ENCODE measurements around the gene HMCN2. TPM values are rescaled to one million over a fixed set of nuclear protein-coding genes. Genes with fewer than 3 reads are reported as not detected.
"Not testable (repeated sequence)": the region's sequence is repeated elsewhere in the genome, so short reads cannot be mapped to it uniquely, and the experiment has no call there.

Gene HMCN2
- total RNA-seq, 2 donors from 2014 or later: 20.1 to 30.6 TPM

- Histone ChIP-seq H3K27ac (no peak overlapping the region), H3K9me3 (no peaks in the 10 kb centered on the region), H3K4me3 (no peak overlapping the region), H3K4me1 (no peaks in the 10 kb centered on the region), H3K9ac (ENCODE audit: low read depth in 2 of 2, low read length in 2 of 2) (no peak overlapping the region), H3K36me3 (no peaks in the 10 kb centered on the region), H3K27me3 (no peaks in the 10 kb centered on the region)
- TF ChIP-seq CTCF (IDR thresholded peaks at IDR 0.05): no peak
- intact Hi-C loops (cut with DNase I): no loop called here
- DNase-seq: no peak
Observed at GRCh38 chr9:130256644-130257043, 8.9 kb upstream of the HMCN2 start.

- H3K9me3 ChIP-seq; H3K27ac ChIP-seq; intact Hi-C loops (cut with DNase I); H3K9ac ChIP-seq (ENCODE audit: low read depth in 2 of 2, low read length in 2 of 2); H3K4me1 ChIP-seq; H3K27me3 ChIP-seq; DNase-seq; H3K36me3 ChIP-seq; H3K4me3 ChIP-seq: not testable (repeated sequence)
Observed at GRCh38 chr9:130258137-130258536, 7.4 kb upstream of the HMCN2 start.

- no peak for TF ChIP-seq CTCF (IDR thresholded peaks at IDR 0.05)
- Histone ChIP-seq H3K9ac (ENCODE audit: low read depth in 2 of 2, low read length in 2 of 2) (no peak overlapping the region), H3K4me1 (no peaks in the 10 kb centered on the region), H3K27me3 (peaks cover 1% of the 10 kb centered on the region), H3K9me3 (no peaks in the 10 kb centered on the region), H3K36me3 (no peaks in the 10 kb centered on the region), H3K4me3 (no peak overlapping the region), H3K27ac (no peak overlapping the region)
- DNase-seq: no peak
- intact Hi-C loops (cut with DNase I): no loop called here
Observed at GRCh38 chr9:130259044-130259443, 6.5 kb upstream of the HMCN2 start.

GRCh38 chr9:130260816-130261765 lies 4.5 kb upstream of the HMCN2 start:
- H3K27ac ChIP-seq: no peak overlapping the region
- no peak for TF ChIP-seq CTCF (IDR thresholded peaks at IDR 0.05)
- H3K36me3 ChIP-seq: no peaks in the 10 kb centered on the region
- DNase-seq: no peak
- no peaks in the 10 kb centered on the region for H3K4me1 ChIP-seq
- no peak overlapping the region for H3K9ac ChIP-seq (ENCODE audit: low read depth in 2 of 2, low read length in 2 of 2)
- H3K27me3 ChIP-seq: peaks cover 22% of the 10 kb centered on the region
- intact Hi-C loops (cut with DNase I): no loop called here
- no peak overlapping the region for H3K4me3 ChIP-seq
- H3K9me3 ChIP-seq: no peaks in the 10 kb centered on the region

GRCh38 chr9:130262061-130262745 lies 3.4 kb upstream of the HMCN2 start:
- no peaks in the 10 kb centered on the region for H3K4me1 ChIP-seq
- intact Hi-C loops (cut with DNase I): no loop called here
- no peak overlapping the region for H3K27ac ChIP-seq

More at GRCh38 chr9:130262061-130262745, 3.4 kb upstream of the HMCN2 start:
- Histone ChIP-seq H3K36me3 (no peaks in the 10 kb centered on the region), H3K9me3 (no peaks in the 10 kb centered on the region), H3K4me3 (no peak overlapping the region), H3K27me3 (peaks cover 32% of the 10 kb centered on the region), H3K9ac (ENCODE audit: low read depth in 2 of 2, low read length in 2 of 2) (no peak overlapping the region)
- no peak for DNase-seq
- no peak for TF ChIP-seq CTCF (IDR thresholded peaks at IDR 0.05)
